ENCODE results near the gene MANBA.
"Not testable (repeated sequence)": the region's sequence is repeated elsewhere in the genome, so short reads cannot be mapped to it uniquely, and the experiment has no call there.

Gene MANBA

GRCh38 chr4:102733084-102733483 lies 27.7 kb downstream of the MANBA start:
- Histone ChIP-seq H3K4me3 (ENCODE audit: insufficient read length, low read depth) (no peak overlapping the region), H3K9ac (ENCODE audit: insufficient read length, low read depth) (no peak overlapping the region), H3K27me3 (ENCODE audit: insufficient read depth, insufficient read length) (no peaks in the 10 kb centered on the region), H3K4me1 (ENCODE audit: insufficient read depth, insufficient read length) (no peaks in the 10 kb centered on the region), H3K9me3 (ENCODE audit: insufficient read depth, low read length) (peaks cover 15% of the 10 kb centered on the region; the same call in 1 of the 2 replicates), H3K36me3 (ENCODE audit: insufficient read depth, insufficient read length, low read length) (no peaks in the 10 kb centered on the region)
- no peak for TF ChIP-seq YY1 (IDR thresholded peaks at IDR 0.05; ENCODE audit: insufficient read depth, insufficient read length)
- TF ChIP-seq SUZ12 (IDR thresholded peaks at IDR 0.05; ENCODE audit: extremely low read depth, insufficient read depth, insufficient read length) = no peak
- no peak for TF ChIP-seq ZNF274 (IDR thresholded peaks at IDR 0.05; ENCODE audit: low read depth, low read length)
- DNase-seq (ENCODE audit: low read depth, low spot score) = no peak

- H3K27me3 ChIP-seq (ENCODE audit: insufficient read depth, insufficient read length) = no peaks in the 10 kb centered on the region
- H3K4me3 ChIP-seq (ENCODE audit: insufficient read length, low read depth) = no peak overlapping the region
These were observed 28.1 kb downstream of the MANBA start for GRCh38 chr4:102732678-102733077.

GRCh38 chr4:102730968-102731533 lies 29.7 kb downstream of the MANBA start:
- TF ChIP-seq YY1 (IDR thresholded peaks at IDR 0.05; ENCODE audit: insufficient read depth, insufficient read length) (no peak), SUZ12 (IDR thresholded peaks at IDR 0.05; ENCODE audit: extremely low read depth, insufficient read depth, insufficient read length) (no peak), ZNF274 (IDR thresholded peaks at IDR 0.05; ENCODE audit: low read depth, low read length) (no peak)
- no peak overlapping the region for H3K9ac ChIP-seq (ENCODE audit: insufficient read length, low read depth)
- no peaks in the 10 kb centered on the region for H3K36me3 ChIP-seq (ENCODE audit: insufficient read depth, insufficient read length, low read length)
- H3K9me3 ChIP-seq (ENCODE audit: insufficient read depth, low read length) = peaks cover 15% of the 10 kb centered on the region; the same call in 1 of the 2 replicates
- no peaks in the 10 kb centered on the region for H3K4me1 ChIP-seq (ENCODE audit: insufficient read depth, insufficient read length)
- H3K4me3 ChIP-seq (ENCODE audit: insufficient read length, low read depth) = no peak overlapping the region
- DNase-seq (ENCODE audit: low read depth, low spot score) = no peak
- H3K27me3 ChIP-seq (ENCODE audit: insufficient read depth, insufficient read length) = no peaks in the 10 kb centered on the region

More at GRCh38 chr4:102732678-102733077, 28.1 kb downstream of the MANBA start:
- DNase-seq (ENCODE audit: low read depth, low spot score) = no peak
- H3K9me3 ChIP-seq (ENCODE audit: insufficient read depth, low read length) = peaks cover 15% of the 10 kb centered on the region; the same call in 1 of the 2 replicates
- no peaks in the 10 kb centered on the region for H3K36me3 ChIP-seq (ENCODE audit: insufficient read depth, insufficient read length, low read length)
- no peak for TF ChIP-seq ZNF274 (IDR thresholded peaks at IDR 0.05; ENCODE audit: low read depth, low read length)
- no peak for TF ChIP-seq YY1 (IDR thresholded peaks at IDR 0.05; ENCODE audit: insufficient read depth, insufficient read length)
- no peak for TF ChIP-seq SUZ12 (IDR thresholded peaks at IDR 0.05; ENCODE audit: extremely low read depth, insufficient read depth, insufficient read length)
- no peaks in the 10 kb centered on the region for H3K4me1 ChIP-seq (ENCODE audit: insufficient read depth, insufficient read length)
- no peak overlapping the region for H3K9ac ChIP-seq (ENCODE audit: insufficient read length, low read depth)

GRCh38 chr4:102729486-102729885 lies 31.3 kb downstream of the MANBA start:
- DNase-seq (ENCODE audit: low read depth, low spot score); H3K27me3 ChIP-seq (ENCODE audit: insufficient read depth, insufficient read length); H3K9ac ChIP-seq (ENCODE audit: insufficient read length, low read depth); H3K4me3 ChIP-seq (ENCODE audit: insufficient read length, low read depth); H3K36me3 ChIP-seq (ENCODE audit: insufficient read depth, insufficient read length, low read length); H3K4me1 ChIP-seq (ENCODE audit: insufficient read depth, insufficient read length): not testable (repeated sequence)
- peaks cover 15% of the 10 kb centered on the region; the same call in 1 of the 2 replicates for H3K9me3 ChIP-seq (ENCODE audit: insufficient read depth, low read length)

- not testable (repeated sequence) for H3K27me3 ChIP-seq (ENCODE audit: insufficient read depth, insufficient read length); H3K4me1 ChIP-seq (ENCODE audit: insufficient read depth, insufficient read length); H3K4me3 ChIP-seq (ENCODE audit: insufficient read length, low read depth); H3K9ac ChIP-seq (ENCODE audit: insufficient read length, low read depth); DNase-seq (ENCODE audit: low read depth, low spot score); H3K36me3 ChIP-seq (ENCODE audit: insufficient read depth, insufficient read length, low read length)
- peaks cover 15% of the 10 kb centered on the region; the same call in 1 of the 2 replicates for H3K9me3 ChIP-seq (ENCODE audit: insufficient read depth, low read length)
These were observed 33.8 kb downstream of the MANBA start for GRCh38 chr4:102726919-102727318.

GRCh38 chr4:102726068-102726467 lies 34.7 kb downstream of the MANBA start:
- no peak overlapping the region for H3K9ac ChIP-seq (ENCODE audit: insufficient read length, low read depth)
- H3K4me3 ChIP-seq (ENCODE audit: insufficient read length, low read depth) = no peak overlapping the region
- H3K36me3 ChIP-seq (ENCODE audit: insufficient read depth, insufficient read length, low read length) = no peaks in the 10 kb centered on the region
- no peak for DNase-seq (ENCODE audit: low read depth, low spot score)
- no peak for TF ChIP-seq ZNF274 (IDR thresholded peaks at IDR 0.05; ENCODE audit: low read depth, low read length)
- no peaks in the 10 kb centered on the region for H3K4me1 ChIP-seq (ENCODE audit: insufficient read depth, insufficient read length)
- peaks cover 10% of the 10 kb centered on the region; the same call in 1 of the 2 replicates for H3K9me3 ChIP-seq (ENCODE audit: insufficient read depth, low read length)
- H3K27me3 ChIP-seq (ENCODE audit: insufficient read depth, insufficient read length) = no peaks in the 10 kb centered on the region

GRCh38 chr4:102725229-102725628 lies 35.5 kb downstream of the MANBA start:
- Histone ChIP-seq H3K9me3 (ENCODE audit: insufficient read depth, low read length) (peaks cover 2% of the 10 kb centered on the region; the same call in 1 of the 2 replicates), H3K9ac (ENCODE audit: insufficient read length, low read depth) (no peak overlapping the region), H3K4me3 (ENCODE audit: insufficient read length, low read depth) (no peak overlapping the region), H3K4me1 (ENCODE audit: insufficient read depth, insufficient read length) (no peaks in the 10 kb centered on the region), H3K27me3 (ENCODE audit: insufficient read depth, insufficient read length) (no peaks in the 10 kb centered on the region), H3K36me3 (ENCODE audit: insufficient read depth, insufficient read length, low read length) (no peaks in the 10 kb centered on the region)
- no peak for DNase-seq (ENCODE audit: low read depth, low spot score)
- no peak for TF ChIP-seq SUZ12 (IDR thresholded peaks at IDR 0.05; ENCODE audit: extremely low read depth, insufficient read depth, insufficient read length)

- DNase-seq (ENCODE audit: low read depth, low spot score) = no peak
- TF ChIP-seq YY1 (IDR thresholded peaks at IDR 0.05; ENCODE audit: insufficient read depth, insufficient read length) = no peak
- no peak for TF ChIP-seq SUZ12 (IDR thresholded peaks at IDR 0.05; ENCODE audit: extremely low read depth, insufficient read depth, insufficient read length)
- no peak for TF ChIP-seq ZNF274 (IDR thresholded peaks at IDR 0.05; ENCODE audit: low read depth, low read length)
These were observed 37.3 kb downstream of the MANBA start for GRCh38 chr4:102723511-102723910.

More at GRCh38 chr4:102723511-102723910, 37.3 kb downstream of the MANBA start:
- no peaks in the 10 kb centered on the region for H3K36me3 ChIP-seq (ENCODE audit: insufficient read depth, insufficient read length, low read length)
- no peak overlapping the region for H3K9ac ChIP-seq (ENCODE audit: insufficient read length, low read depth)
- no peaks in the 10 kb centered on the region for H3K4me1 ChIP-seq (ENCODE audit: insufficient read depth, insufficient read length)
- H3K9me3 ChIP-seq (ENCODE audit: insufficient read depth, low read length) = peaks cover 10% of the 10 kb centered on the region
- H3K4me3 ChIP-seq (ENCODE audit: insufficient read length, low read depth) = no peak overlapping the region
- H3K27me3 ChIP-seq (ENCODE audit: insufficient read depth, insufficient read length) = no peaks in the 10 kb centered on the region

All from NT2/D1 (cell line).